NB4 (cell line): ENCODE measurements around the gene MANSC4.

Experiments used
- CTCF ChIP-seq: IDR thresholded peaks from one replicate; pipeline ENCODE4 v1.5.1; 2012; ENCODE audit warnings: low read depth, low read length
- MAX ChIP-seq: IDR thresholded peaks from 2 replicates; pipeline ENCODE4 v1.6.1; 2011; ENCODE audit warnings: low read depth, low read length
- MYC ChIP-seq: IDR thresholded peaks from 2 replicates; pipeline ENCODE4 v1.6.1; 2011; ENCODE audit warnings: low read depth, low read length
- POLR2A ChIP-seq: IDR thresholded peaks from 2 replicates; pipeline ENCODE4 v1.6.1; 2011; ENCODE audit warnings: mild to moderate bottlenecking; ENCODE audit not compliant: insufficient read length; ENCODE audit errors: extremely low read depth

GRCh38 chr12:27808841-27809240 lies 28.8 kb upstream of the MANSC4 start:
- TF ChIP-seq CTCF, result no peak
- TF ChIP-seq POLR2A, result no peak
- no peak for TF ChIP-seq MYC
- TF ChIP-seq MAX, result no peak
